Activated CD4-positive, alpha-beta memory T cell treated with anti-CD3 and anti-CD28 coated beads for 36 hours (primary cell): ENCODE data around the gene RER1. TPM values are rescaled to one million over a fixed set of nuclear protein-coding genes. Genes with fewer than 3 reads are reported as not detected.

Experiments
- CTCF ChIA-PET: fragments of 350-600 bp; sonication (Branson Sonifier 250); formaldehyde crosslinking; loops from one replicate; lab custom pipeline; 2021; ENCODE audit warnings: antibody characterized with exemption, inconsistent platforms; lab: Charles Lee
- POLR2A ChIA-PET: fragments of 350-600 bp; sonication (Branson Sonifier 250); formaldehyde crosslinking; loops from one replicate; lab custom pipeline; 2021; ENCODE audit warnings: antibody characterized with exemption; lab: Charles Lee
- DNase-seq: peaks from one replicate; pipeline ENCODE4 v3.0.0-alpha.2; 2020
- H3K27ac Mint-ChIP-seq: one replicate; pipeline ENCODE4 v1.8.0; 2021; ENCODE audit warnings: mixed read lengths
- H3K27me3 Mint-ChIP-seq: one replicate; pipeline ENCODE4 v1.8.0; 2021; ENCODE audit warnings: mixed read lengths
- H3K36me3 Mint-ChIP-seq: one replicate; pipeline ENCODE4 v1.8.0; 2021; ENCODE audit warnings: mixed read lengths
- H3K4me1 Mint-ChIP-seq: one replicate; pipeline ENCODE4 v1.8.0; 2021; ENCODE audit warnings: low read depth, mixed read lengths
- H3K4me3 Mint-ChIP-seq: one replicate; pipeline ENCODE4 v1.8.0; 2021; ENCODE audit warnings: mild to moderate bottlenecking, mixed read lengths
- H3K9me3 Mint-ChIP-seq: one replicate; pipeline ENCODE4 v1.8.0; 2021; ENCODE audit warnings: mixed read lengths
- intact Hi-C: fragments of 100-400 bp; cut with micrococcal nuclease; formaldehyde crosslinking; loops from one replicate; pipeline ENCODE4 v1.15.1; 2023
- total RNA-seq, 2 experiments: library from RNA; stranded (reverse); gene quantifications; one replicate each; pipeline ENCODE4 v1.2.3, GENCODE V29; 2021

Gene RER1
- total RNA-seq, 2 experiments from 2014 or later = 148 to 154 TPM

DNA sequence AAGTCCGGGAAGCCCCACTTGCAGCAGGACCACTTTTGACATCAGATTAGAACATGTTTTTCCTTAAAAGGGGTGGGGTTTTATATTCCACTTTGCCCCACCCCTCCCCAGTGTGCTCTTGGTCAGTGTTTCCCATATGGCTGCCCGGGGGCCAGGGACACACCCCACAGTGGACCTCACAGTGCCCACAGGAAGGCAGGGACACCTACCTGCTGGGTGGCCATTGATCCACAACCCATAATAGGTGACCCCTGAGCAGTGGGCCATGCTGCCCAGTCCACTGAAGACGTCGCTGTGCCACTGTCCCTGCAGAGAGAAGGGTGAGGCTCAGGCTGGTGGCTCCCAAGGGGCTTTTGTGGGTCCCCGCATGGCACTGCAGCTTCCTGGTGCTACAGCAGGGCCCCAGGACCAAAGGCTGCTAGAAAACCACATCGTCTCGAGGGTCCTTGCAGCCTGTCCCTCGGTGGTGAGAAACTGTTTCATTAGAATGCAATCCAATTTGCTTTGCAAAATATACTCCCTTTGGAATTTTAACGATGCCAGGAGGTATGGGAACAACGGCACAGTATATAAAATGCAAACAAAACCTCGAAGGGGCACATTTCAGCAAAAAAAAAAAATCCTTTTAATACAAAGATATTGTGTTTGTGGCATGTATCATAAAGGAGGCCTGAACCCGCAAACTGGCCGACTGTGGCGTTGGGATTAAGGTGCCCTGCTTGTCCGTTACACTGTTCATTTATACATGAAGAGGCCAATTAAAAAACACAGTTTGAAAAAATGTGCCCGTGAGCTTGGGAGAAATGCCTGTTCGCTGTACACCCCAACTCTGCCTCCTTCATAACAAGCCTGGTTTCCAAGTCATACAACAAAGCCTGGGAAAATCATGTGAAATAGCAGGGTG is 17.1 kb upstream of the RER1 start:
- intact Hi-C loops = no loop called here
- Mint-ChIP-seq H3K9me3 (no peaks in the 10 kb centered on the region), H3K36me3 (no peaks in the 10 kb centered on the region), H3K27ac (no peak overlapping the region), H3K27me3 (no peaks in the 10 kb centered on the region), H3K4me1 (no peaks in the 10 kb centered on the region), H3K4me3 (no peak overlapping the region)
- ChIA-PET CTCF (interaction anchor here (0.6 kb wide), 1 partner anchor 75 kb away, joined by 9 read pairs; no protein-coding TSS in a partner anchor), POLR2A (no interaction called here)
- no peak for DNase-seq

DNA sequence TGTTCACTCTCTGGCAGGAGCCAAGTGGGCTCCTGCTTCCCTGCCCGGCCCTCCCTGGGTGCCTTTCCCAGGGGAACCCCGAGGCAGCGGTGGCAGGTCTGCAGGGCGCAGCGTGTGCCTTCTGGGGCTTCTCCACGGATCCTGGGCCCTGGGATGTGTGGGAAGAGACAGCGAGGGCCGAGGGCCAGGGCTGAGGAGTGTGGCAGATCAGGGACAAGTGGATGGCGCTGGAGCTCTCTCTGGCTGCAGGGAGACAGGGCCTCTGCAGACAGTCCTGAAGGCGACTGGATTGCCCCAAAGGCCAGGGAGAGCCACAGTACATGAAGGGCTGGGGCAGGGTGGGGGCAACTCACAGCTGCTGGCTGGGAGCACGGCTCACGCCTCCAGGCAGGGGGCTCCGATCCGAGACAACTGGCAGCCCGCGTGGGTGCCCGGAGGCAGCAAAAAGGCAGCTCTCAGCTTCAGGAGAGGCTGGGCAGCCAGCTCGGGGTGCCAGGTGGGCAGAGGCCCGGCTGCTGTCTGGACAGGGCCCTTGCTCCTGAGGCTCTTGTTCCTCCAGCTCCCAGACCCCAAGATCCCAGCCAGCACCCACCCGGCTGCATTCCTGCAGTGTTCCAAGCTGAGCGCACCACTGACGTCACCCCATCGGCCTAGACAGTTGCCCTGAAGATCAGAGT is 16.3 kb upstream of the RER1 start:
- intact Hi-C loops = no loop called here
- Mint-ChIP-seq H3K27ac (no peak overlapping the region), H3K36me3 (no peaks in the 10 kb centered on the region), H3K4me3 (no peak overlapping the region), H3K4me1 (no peaks in the 10 kb centered on the region), H3K27me3 (no peaks in the 10 kb centered on the region), H3K9me3 (no peaks in the 10 kb centered on the region)
- DNase-seq = no peak
- ChIA-PET POLR2A (no interaction called here), CTCF (interaction anchor here (0.6 kb wide), 1 partner anchor 76 kb away, joined by 9 read pairs; no protein-coding TSS in a partner anchor)

DNA sequence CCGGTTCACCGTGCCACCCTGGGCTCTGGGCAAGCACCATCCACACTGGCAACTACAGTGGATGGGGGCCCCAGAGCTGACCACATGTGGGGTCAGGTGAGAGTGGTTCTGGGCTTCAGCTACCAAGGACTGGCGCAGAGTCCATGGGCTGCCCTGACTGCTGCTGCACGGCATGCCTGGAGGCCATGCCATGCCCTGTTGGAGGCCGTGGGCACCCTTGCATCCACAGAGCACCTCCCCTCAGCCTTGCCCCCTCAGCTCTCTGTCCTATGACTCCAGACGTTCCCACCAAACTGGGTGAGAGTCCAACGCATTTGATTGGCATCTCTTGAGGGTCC is 15.7 kb upstream of the RER1 start:
- Mint-ChIP-seq H3K36me3 (no peaks in the 10 kb centered on the region), H3K27me3 (no peaks in the 10 kb centered on the region), H3K4me1 (no peaks in the 10 kb centered on the region), H3K27ac (no peak overlapping the region), H3K9me3 (no peaks in the 10 kb centered on the region), H3K4me3 (no peak overlapping the region)
- CTCF ChIA-PET = no interaction called here
- intact Hi-C loops = no loop called here
- DNase-seq = no peak
- POLR2A ChIA-PET = no interaction called here

DNA sequence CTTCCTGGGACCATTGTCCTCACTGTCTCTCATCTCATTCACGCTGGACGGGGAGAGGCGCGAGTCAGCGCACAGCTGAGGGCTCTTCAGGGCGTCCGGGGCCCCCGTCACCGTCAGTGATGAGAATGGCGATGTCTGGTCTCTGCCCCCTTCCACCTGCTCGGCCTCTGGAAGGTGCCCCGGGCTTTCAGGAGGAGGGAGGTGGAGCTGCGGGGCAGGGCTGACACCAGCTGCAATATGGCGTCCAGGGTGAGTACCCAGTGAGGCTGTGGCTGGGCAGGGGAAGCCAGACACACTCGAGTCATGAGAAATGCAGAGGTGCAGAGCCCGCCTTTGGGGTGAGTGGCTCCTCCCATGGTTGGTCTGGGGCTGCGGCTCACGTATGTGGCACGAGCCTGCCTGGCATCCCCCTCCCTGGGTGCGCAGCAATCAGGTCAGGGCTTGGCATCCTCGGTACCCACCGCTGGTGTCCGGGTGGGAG is 15.3 kb upstream of the RER1 start:
- no peak overlapping the region for H3K4me3 Mint-ChIP-seq
- no peaks in the 10 kb centered on the region for H3K4me1 Mint-ChIP-seq
- no peaks in the 10 kb centered on the region for H3K36me3 Mint-ChIP-seq
- POLR2A ChIA-PET = no interaction called here
- intact Hi-C loops = no loop called here
- CTCF ChIA-PET = no interaction called here
- H3K27ac Mint-ChIP-seq = no peak overlapping the region
- DNase-seq = no peak
- H3K27me3 Mint-ChIP-seq = no peaks in the 10 kb centered on the region
- no peaks in the 10 kb centered on the region for H3K9me3 Mint-ChIP-seq

DNA sequence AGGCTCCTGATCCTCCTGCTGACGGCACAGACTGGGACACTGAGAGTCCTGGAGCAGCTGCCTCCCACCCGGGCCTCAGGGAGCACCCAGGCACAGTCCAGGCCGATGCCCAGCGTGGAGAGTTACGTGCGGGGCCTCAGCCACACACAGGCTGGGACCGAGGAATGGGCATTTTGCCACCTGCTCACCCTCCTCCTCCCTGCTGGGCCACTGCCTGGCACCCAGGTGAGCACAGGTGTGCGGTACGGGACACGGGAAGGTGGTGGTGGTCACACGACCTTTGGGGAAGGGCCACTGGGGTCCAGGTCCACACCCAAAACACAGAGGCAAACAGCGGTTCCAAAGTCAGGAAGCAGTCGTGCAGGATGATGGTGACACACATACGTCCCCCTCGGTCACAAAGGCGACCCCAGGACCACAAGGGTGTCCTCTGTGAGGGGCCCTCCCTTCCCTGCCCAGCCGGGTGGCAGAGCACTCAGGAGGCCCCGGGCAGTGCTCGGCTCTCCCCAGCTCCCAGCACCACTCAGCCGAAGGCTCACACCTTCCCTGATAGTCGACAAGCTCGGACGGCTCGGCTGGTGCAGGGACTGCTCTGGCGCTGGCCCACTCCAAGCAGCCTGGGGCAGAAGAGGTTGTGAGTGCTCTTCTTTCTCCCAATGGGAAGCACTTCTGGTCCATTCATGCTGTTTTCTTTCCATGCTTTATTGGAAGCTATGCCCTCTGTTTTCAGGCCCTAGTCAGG is 14.5 kb upstream of the RER1 start:
- intact Hi-C loops = no loop called here
- ChIA-PET POLR2A (no interaction called here), CTCF (interaction anchor here (17.5 kb wide), 1 partner anchor 181 kb away, joined by 409 read pairs; the partner anchor contains the start of gene FAAP20)
- DNase-seq = no peak
- Mint-ChIP-seq H3K4me1 (no peaks in the 10 kb centered on the region), H3K27ac (no peak overlapping the region), H3K9me3 (no peaks in the 10 kb centered on the region), H3K36me3 (no peaks in the 10 kb centered on the region), H3K27me3 (no peaks in the 10 kb centered on the region), H3K4me3 (no peak overlapping the region)

DNA sequence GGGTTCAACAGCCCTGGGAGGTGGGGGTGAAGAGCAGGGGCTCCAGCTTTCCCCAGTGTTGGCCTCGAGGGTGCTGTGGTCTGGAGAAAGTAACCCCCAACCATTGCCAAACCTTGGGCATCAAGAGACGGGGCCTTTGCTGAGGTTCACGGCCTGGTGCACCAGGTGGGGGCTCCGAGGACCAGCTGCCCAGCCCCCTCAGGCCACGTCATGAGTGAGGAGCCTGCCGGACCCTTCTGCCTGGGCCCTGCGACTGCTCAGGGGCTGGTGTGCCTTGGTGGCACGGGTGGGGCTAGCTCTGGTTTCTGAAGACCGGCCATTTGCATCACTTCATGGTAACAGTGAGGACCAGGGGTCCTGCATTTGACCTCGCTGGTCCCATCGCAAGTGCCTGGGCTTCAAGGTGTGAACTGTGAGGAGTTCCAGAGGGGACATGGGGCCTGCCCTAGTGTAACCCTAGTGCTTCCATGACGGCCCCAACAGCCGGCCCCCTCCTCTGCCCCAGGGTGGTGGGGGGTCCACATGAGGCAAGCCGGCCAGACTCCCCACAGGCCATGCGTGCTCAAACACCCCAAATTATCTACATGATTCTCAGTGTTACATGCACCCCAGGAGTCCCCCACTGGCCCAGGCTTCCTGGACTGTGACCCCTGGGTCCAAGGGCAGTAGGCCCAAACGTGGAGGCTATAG is 13.7 kb upstream of the RER1 start:
- CTCF ChIA-PET = interaction anchor here (17.5 kb wide), 1 partner anchor 182 kb away, joined by 409 read pairs; the partner anchor contains the start of gene FAAP20
- Mint-ChIP-seq H3K27ac (no peak overlapping the region), H3K36me3 (no peaks in the 10 kb centered on the region), H3K4me1 (no peaks in the 10 kb centered on the region), H3K9me3 (no peaks in the 10 kb centered on the region), H3K4me3 (no peak overlapping the region), H3K27me3 (no peaks in the 10 kb centered on the region)
- no peak for DNase-seq
- POLR2A ChIA-PET = no interaction called here
- intact Hi-C loops = no loop called here

DNA sequence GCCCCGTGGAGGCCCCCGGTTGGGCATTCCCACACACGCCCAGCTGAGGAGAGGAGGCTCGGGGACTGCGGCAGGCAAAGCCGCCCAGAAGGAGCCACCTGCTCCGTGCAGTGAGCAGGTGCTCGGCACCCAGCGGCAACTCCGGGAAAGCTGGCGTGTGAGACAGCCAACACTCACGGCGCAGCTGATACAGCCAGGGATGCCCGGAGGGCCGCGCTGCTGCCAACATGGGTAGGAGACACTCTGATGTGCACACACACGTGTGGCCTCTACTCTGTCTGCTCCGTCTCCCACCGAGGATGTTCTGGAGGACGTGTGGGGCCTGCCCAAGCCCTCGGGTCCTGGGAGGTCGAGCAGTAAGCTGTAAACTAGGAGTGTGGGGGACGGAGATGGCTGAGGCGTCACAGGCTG is 13.2 kb upstream of the RER1 start:
- intact Hi-C loops = no loop called here
- POLR2A ChIA-PET = no interaction called here
- Mint-ChIP-seq H3K4me3 (no peak overlapping the region), H3K36me3 (no peaks in the 10 kb centered on the region), H3K9me3 (no peaks in the 10 kb centered on the region), H3K27me3 (no peaks in the 10 kb centered on the region), H3K4me1 (no peaks in the 10 kb centered on the region), H3K27ac (no peak overlapping the region)
- CTCF ChIA-PET = interaction anchor here (1.2 to 17.5 kb wide), 2 partner anchors 173 to 182 kb away, joined by 3 to 409 read pairs; partner anchors contain the start of gene FAAP20
- no peak for DNase-seq

DNA sequence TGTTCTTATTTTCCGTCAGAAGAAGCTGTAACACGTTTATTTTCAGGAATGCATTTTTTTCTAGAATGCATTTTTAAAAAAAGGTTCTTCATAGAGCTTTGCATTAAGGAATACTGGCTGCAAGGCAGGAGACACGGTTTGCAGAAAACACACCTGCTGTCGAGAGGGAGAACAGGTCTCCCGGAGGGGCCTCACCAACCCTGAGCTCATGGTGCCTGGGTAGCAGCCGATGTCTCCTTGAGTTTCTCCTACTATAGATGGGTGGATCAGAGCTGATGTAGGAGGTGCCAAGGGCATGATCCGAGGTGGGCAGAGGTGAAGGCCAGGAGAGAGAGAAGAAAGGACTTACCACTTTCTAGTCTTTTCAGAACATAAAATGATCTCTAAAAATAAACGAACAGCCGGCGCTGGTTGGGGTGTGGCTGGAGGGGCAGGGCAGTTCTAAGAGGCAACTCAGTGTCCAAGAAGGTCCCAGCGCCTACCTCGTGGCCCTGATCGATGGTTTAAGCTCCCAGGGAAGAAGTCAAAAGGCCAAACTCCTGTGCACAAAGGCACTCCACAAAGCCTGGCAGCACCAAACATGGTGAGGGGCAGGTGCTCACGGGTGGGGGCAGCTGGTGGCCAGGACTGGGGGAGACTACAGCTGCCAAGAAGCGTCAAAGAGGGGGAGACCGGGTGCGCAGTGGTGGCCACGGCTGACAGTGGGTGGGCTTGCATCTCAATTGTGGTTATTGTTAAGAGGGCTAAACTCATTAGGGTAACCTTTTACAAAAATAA is 12.5 kb upstream of the RER1 start:
- intact Hi-C loops = no loop called here
- Mint-ChIP-seq H3K4me1 (no peaks in the 10 kb centered on the region), H3K27me3 (no peaks in the 10 kb centered on the region), H3K27ac (no peak overlapping the region), H3K36me3 (no peaks in the 10 kb centered on the region), H3K9me3 (no peaks in the 10 kb centered on the region), H3K4me3 (no peak overlapping the region)
- ChIA-PET POLR2A (no interaction called here), CTCF (interaction anchor here (0.9 to 17.5 kb wide), 3 partner anchors 150 to 183 kb away, joined by 3 to 409 read pairs (median 3); partner anchors contain the start of gene FAAP20)
- DNase-seq = no peak

DNA sequence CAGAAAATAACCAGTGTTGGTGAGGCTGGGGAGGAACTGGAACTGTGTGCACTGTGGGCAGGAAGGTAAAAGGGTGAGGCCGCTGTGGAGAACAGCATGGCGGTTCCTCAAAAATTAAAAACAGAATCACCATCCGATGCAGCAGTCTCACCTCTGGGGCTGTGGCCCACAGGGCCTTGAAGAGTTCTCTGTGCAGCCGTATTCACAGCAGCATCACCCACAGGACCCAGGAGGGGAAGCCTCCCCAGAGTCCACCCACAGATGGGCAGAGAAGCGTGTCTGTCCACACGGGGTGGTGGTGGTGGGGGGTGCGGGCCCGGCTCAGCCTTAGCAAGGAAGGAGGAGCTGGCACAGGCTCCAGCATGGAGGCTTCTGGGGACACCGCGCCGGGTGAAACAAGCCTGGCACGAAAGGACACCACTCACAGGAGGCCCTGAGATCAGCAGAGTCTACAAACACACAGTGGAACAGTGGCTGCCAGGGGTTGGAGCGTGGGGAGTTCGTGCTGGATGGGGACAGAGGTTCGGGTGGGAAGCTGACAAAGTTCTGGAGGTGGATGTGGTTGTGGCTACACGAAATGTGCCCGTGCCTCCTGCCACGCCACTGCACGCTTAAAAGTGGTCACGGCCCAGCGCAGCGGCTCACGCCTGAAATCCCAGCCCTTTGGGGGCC is 11.8 kb upstream of the RER1 start:
- intact Hi-C loops = no loop called here
- Mint-ChIP-seq H3K4me3 (no peak overlapping the region), H3K36me3 (no peaks in the 10 kb centered on the region), H3K27me3 (no peaks in the 10 kb centered on the region), H3K27ac (no peak overlapping the region), H3K4me1 (no peaks in the 10 kb centered on the region), H3K9me3 (no peaks in the 10 kb centered on the region)
- ChIA-PET POLR2A (no interaction called here), CTCF (interaction anchor here (1.0 to 17.5 kb wide), 3 partner anchors 174 to 184 kb away, joined by 3 to 409 read pairs (median 3); partner anchors contain the start of gene FAAP20)
- DNase-seq = no peak

DNA sequence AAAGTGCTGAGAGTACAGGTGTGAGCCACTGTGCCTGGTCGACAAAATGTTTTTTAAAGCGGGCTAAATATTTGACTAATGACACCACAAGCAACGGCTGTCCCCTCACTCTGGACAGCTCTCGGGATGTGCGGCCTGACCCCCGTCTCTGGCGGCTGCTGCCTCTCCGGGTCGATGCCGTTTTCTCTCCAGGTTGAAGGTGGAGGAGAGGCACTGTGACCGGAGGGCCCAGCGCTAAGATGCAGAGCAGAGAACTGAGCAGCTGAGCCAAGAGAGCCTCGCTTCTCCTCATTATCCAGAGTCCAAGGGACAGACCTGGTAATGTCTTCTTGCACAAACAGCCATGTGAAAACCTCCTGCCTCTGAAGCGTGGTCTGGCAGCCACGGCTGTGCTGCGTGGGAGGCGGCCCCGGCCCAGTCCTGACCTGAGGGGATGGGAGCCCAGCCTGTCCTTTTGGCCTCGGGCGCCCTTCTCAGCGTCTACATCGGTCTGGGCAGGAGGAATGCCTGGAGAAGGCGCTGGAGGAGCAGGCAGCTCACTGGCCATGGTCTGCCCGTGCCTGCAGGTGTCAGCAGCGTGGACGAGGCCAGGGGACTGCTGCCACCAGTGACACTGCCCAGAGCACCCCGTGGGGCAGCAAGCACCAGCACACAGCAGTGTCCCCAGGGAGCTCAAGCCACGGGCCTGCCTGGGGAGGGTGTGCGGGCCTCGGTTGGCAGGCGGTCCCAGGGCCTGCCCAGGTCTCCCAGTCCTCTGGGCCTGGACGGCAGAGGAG is 10.6 kb upstream of the RER1 start:
- intact Hi-C loops = loop anchor here (1.0 kb wide), 1 partner anchor 186 kb away; no protein-coding TSS in a partner anchor

More for the DNA sequence above, 10.6 kb upstream of the RER1 start:
- CTCF ChIA-PET = interaction anchor here (0.6 to 17.5 kb wide), 28 partner anchors 10 to 291 kb away, joined by 3 to 409 read pairs (median 4); partner anchors contain the start of genes FAAP20, MORN1 and RER1
- Mint-ChIP-seq H3K27ac (no peak overlapping the region), H3K9me3 (no peaks in the 10 kb centered on the region), H3K4me3 (no peak overlapping the region), H3K27me3 (no peaks in the 10 kb centered on the region), H3K36me3 (no peaks in the 10 kb centered on the region), H3K4me1 (no peaks in the 10 kb centered on the region)
- DNase-seq = no peak
- POLR2A ChIA-PET = interaction anchor here (1.3 to 1.6 kb wide), 2 partner anchors 152 to 186 kb away, joined by 4 to 12 read pairs; partner anchors contain the start of gene FAAP20
